Astrocyte (in vitro differentiated cells and primary cell): ENCODE results near the gene PLCG2. TPM values are rescaled to one million over a fixed set of nuclear protein-coding genes. Genes with fewer than 3 reads are reported as not detected.

Experiments used
- DNase-seq: peaks from one replicate; pipeline ENCODE4 v3.0.0-alpha.2; 2010; ENCODE audit warnings: low read depth
- FAIRE-seq: peaks from 2 replicates; lab custom pipeline; 2011; peaks lifted over from hg19 to GRCh38; lab: Jason Lieb, UNC
- H2AFZ ChIP-seq: 2 replicates; pipeline ENCODE4 v1.6.0; 2012; ENCODE audit warnings: low read depth, low read length, inconsistent platforms
- H3K27ac ChIP-seq: 2 replicates; pipeline ENCODE4 v1.5.1; 2011; ENCODE audit warnings: low read depth, low read length, inconsistent platforms
- H3K27me3 ChIP-seq: 2 replicates; pipeline ENCODE4 v1.6.0; 2011; ENCODE audit warnings: low read length, inconsistent platforms; ENCODE audit not compliant: insufficient read depth
- H3K36me3 ChIP-seq: 2 replicates; pipeline ENCODE4 v1.5.1; 2011; ENCODE audit warnings: low read length, inconsistent platforms; ENCODE audit not compliant: insufficient read depth
- H3K4me1 ChIP-seq: 2 replicates; pipeline ENCODE4 v1.5.1; 2011; ENCODE audit warnings: low read length, inconsistent platforms; ENCODE audit not compliant: insufficient read depth
- H3K4me2 ChIP-seq: 2 replicates; pipeline ENCODE4 v1.6.0; 2012; ENCODE audit warnings: low read length, inconsistent platforms
- H3K4me3 ChIP-seq: 2 replicates; pipeline ENCODE4 v1.5.1; 2011; ENCODE audit warnings: low read depth, mild to moderate bottlenecking, low read length, inconsistent platforms; ENCODE audit not compliant: insufficient read depth
- H3K79me2 ChIP-seq: 2 replicates; pipeline ENCODE4 v1.6.0; 2012; ENCODE audit warnings: mild to moderate bottlenecking, low read length, inconsistent platforms; ENCODE audit not compliant: insufficient read depth
- H3K9ac ChIP-seq: 2 replicates; pipeline ENCODE4 v1.6.0; 2012; ENCODE audit warnings: mild to moderate bottlenecking, low read length, inconsistent platforms
- H3K9me3 ChIP-seq: 2 replicates; pipeline ENCODE4 v1.5.1; 2012; ENCODE audit warnings: low read depth, mild to moderate bottlenecking, low read length, inconsistent platforms; ENCODE audit not compliant: insufficient read depth
- H4K20me1 ChIP-seq: 2 replicates; pipeline ENCODE4 v1.6.0; 2012; ENCODE audit warnings: low read length, inconsistent platforms; ENCODE audit not compliant: insufficient read depth
- H3K27ac Mint-ChIP-seq: one replicate; pipeline ENCODE4 v1.8.0; 2021; ENCODE audit warnings: mild to moderate bottlenecking, mixed read lengths; ENCODE audit not compliant: unreplicated experiment
- H3K27me3 Mint-ChIP-seq: one replicate; pipeline ENCODE4 v1.8.0; 2021; ENCODE audit warnings: low read depth, mixed read lengths; ENCODE audit not compliant: unreplicated experiment
- H3K36me3 Mint-ChIP-seq: one replicate; pipeline ENCODE4 v1.8.0; 2021; ENCODE audit warnings: low read depth, mixed read lengths; ENCODE audit not compliant: unreplicated experiment
- H3K4me1 Mint-ChIP-seq: one replicate; pipeline ENCODE4 v1.8.0; 2021; ENCODE audit warnings: low read depth, mixed read lengths; ENCODE audit not compliant: unreplicated experiment
- H3K4me3 Mint-ChIP-seq: one replicate; pipeline ENCODE4 v1.8.0; 2021; ENCODE audit warnings: mild to moderate bottlenecking, moderate library complexity, mixed read lengths; ENCODE audit not compliant: unreplicated experiment
- H3K9me3 Mint-ChIP-seq: one replicate; pipeline ENCODE4 v1.8.0; 2021; ENCODE audit warnings: mild to moderate bottlenecking, mixed read lengths; ENCODE audit not compliant: unreplicated experiment
- CTCF ChIP-seq: IDR thresholded peaks from 2 replicates; pipeline ENCODE4 v1.5.1; 2011; ENCODE audit warnings: low read depth, mild to moderate bottlenecking, inconsistent platforms, low read length, moderate library complexity; ENCODE audit not compliant: insufficient read depth
- EZH2 ChIP-seq: IDR thresholded peaks from 2 replicates; pipeline ENCODE4 v1.6.1; 2012; ENCODE audit warnings: mild to moderate bottlenecking, low read length, inconsistent platforms; ENCODE audit not compliant: insufficient read depth
- total RNA-seq: library from RNA; stranded (reverse); gene quantifications from 2 replicates; pipeline ENCODE4 v1.2.1, GENCODE V29; 2021

The PLCG2 gene
- total RNA-seq, 1 donor from 2014 or later: 3.1 TPM

- Mint-ChIP-seq H3K36me3 (peaks cover 4% of the 10 kb centered on the region), H3K4me1 (no peaks in the 10 kb centered on the region), H3K9me3 (peaks cover 24% of the 10 kb centered on the region), H3K4me3 (no peak within 1 kb of the TSS), H3K27me3 (peaks cover 4% of the 10 kb centered on the region), H3K27ac (no peak within 1 kb of the TSS)
- no peak for TF ChIP-seq CTCF
- TF ChIP-seq EZH2: no peak
- H3K79me2 ChIP-seq: no peaks in the 10 kb centered on the region
- H3K9me3 ChIP-seq: peaks cover 8% of the 10 kb centered on the region
- peaks cover 12% of the 10 kb centered on the region for H3K27me3 ChIP-seq
- peak within 1 kb of the TSS; percentile 66 for H3K4me2 ChIP-seq
- peak within 1 kb of the TSS; percentile 33 for H3K4me3 ChIP-seq
- DNase-seq: no peak
- H2AFZ ChIP-seq: no peak within 1 kb of the TSS
- H3K4me1 ChIP-seq: no peaks in the 10 kb centered on the region
- no peak for FAIRE-seq
- no peaks in the 10 kb centered on the region for H4K20me1 ChIP-seq
- H3K36me3 ChIP-seq: no peaks in the 10 kb centered on the region
- no peak within 1 kb of the TSS for H3K9ac ChIP-seq
- H3K27ac ChIP-seq: no peak within 1 kb of the TSS
These were observed 232.1 kb downstream of the PLCG2 start, which contains the start of gene SDR42E1 for GRCh38 chr16:82011199-82011641. SDR42E1 (minus strand) TSS chr16:82011470; CDS start chr16:82000858, 10,612 bp downstream.

Other genes starting within 250 kb of the PLCG2 start
- gene SDR42E1, start 232.2 kb downstream of the PLCG2 start, total RNA-seq: not detected in 2 replicates